Caco-2 (cell line): ENCODE data around the gene ACOX3. TPM values are rescaled to one million over a fixed set of nuclear protein-coding genes. Genes with fewer than 3 reads are reported as not detected.

Experiments
- BruUV-seq: library from RNA; stranded (reverse); fragments of 400-500 nt; replicated peaks from 2 replicates; lab custom pipeline; 2021; lab: Mats Ljungman, UMichigan
- CTCF ChIA-PET: fragments of 300-600 bp; sonication (Branson Sonifier 250); formaldehyde crosslinking; loops from one replicate; lab custom pipeline; 2022; ENCODE audit warnings: antibody characterized with exemption; lab: Charles Lee
- POLR2A ChIA-PET: fragments of 300-600 bp; sonication (Branson Sonifier 250); formaldehyde crosslinking; loops from one replicate; lab custom pipeline; 2022; ENCODE audit warnings: antibody characterized with exemption; lab: Charles Lee
- DNase-seq, 2 experiments: peaks; one replicate each; pipeline versions ENCODE4 v3.0.0 to v3.0.0-alpha.2; 2020 to 2022
- H3K27me3 ChIP-seq: replicated peaks from 2 replicates; pipeline ENCODE4 v1.6.0; 2011; ENCODE audit warnings: low read length; ENCODE audit not compliant: control insufficient read depth, insufficient read depth
- H3K36me3 ChIP-seq: 2 replicates; pipeline ENCODE4 v1.5.1; 2011; ENCODE audit warnings: low read length; ENCODE audit not compliant: control insufficient read depth, insufficient read depth
- H3K4me1 ChIP-seq: fragments of 250-450 bp; sonication (Bioruptor Pico); 2 replicates; pipeline ENCODE4 v1.5.1; 2020; ENCODE audit warnings: mild to moderate bottlenecking
- H3K4me3 ChIP-seq: 2 replicates; pipeline ENCODE4 v1.5.1; 2011; ENCODE audit warnings: low read depth, mild to moderate bottlenecking, control low read depth, low read length
- H3K9me3 ChIP-seq: fragments of 250-450 bp; sonication (Bioruptor Pico); 2 replicates; pipeline ENCODE4 v1.5.1; 2020; ENCODE audit warnings: mild to moderate bottlenecking, moderate library complexity
- H3K27ac Mint-ChIP-seq: one replicate; pipeline ENCODE4 v1.8.0; 2022; ENCODE audit warnings: mixed read lengths; ENCODE audit not compliant: unreplicated experiment
- H3K27me3 Mint-ChIP-seq: one replicate; pipeline ENCODE4 v1.8.0; 2022; ENCODE audit warnings: mixed read lengths; ENCODE audit not compliant: insufficient read depth, unreplicated experiment
- H3K36me3 Mint-ChIP-seq: one replicate; pipeline ENCODE4 v1.8.0; 2022; ENCODE audit warnings: mild to moderate bottlenecking, mixed read lengths; ENCODE audit not compliant: insufficient read depth, unreplicated experiment
- H3K4me1 Mint-ChIP-seq: one replicate; pipeline ENCODE4 v1.8.0; 2022; ENCODE audit warnings: low read depth, mixed read lengths; ENCODE audit not compliant: unreplicated experiment
- H3K4me3 Mint-ChIP-seq: one replicate; pipeline ENCODE4 v1.8.0; 2022; ENCODE audit warnings: mild to moderate bottlenecking, moderate library complexity, mixed read lengths; ENCODE audit not compliant: unreplicated experiment
- H3K9me3 Mint-ChIP-seq: one replicate; pipeline ENCODE4 v1.8.0; 2022; ENCODE audit warnings: mixed read lengths; ENCODE audit not compliant: unreplicated experiment
- CTCF ChIP-seq, 2 experiments: fragments of 200-600 bp in 1 of 2; IDR thresholded peaks; 1 replicate in 1 of 2; 2 replicates in 1 of 2; pipeline versions ENCODE4 v1.5.1 to v1.8.0; 2011 to 2022; ENCODE audit warnings: antibody characterized with exemption in 1 of 2, control low read depth in 1 of 2, inconsistent platforms in 1 of 2, low read depth in 1 of 2, low read length in 1 of 2, mild to moderate bottlenecking in 1 of 2, moderate library complexity in 1 of 2; ENCODE audit not compliant: insufficient read depth in 1 of 2, severe bottlenecking in 1 of 2, unreplicated experiment in 1 of 2
- intact Hi-C: fragments of 100-400 bp; cut with micrococcal nuclease; formaldehyde crosslinking; loops from one replicate; pipeline ENCODE4 v1.10.0; 2022; ENCODE audit not compliant: unreplicated experiment
- total RNA-seq: library from RNA; stranded (reverse); gene quantifications from 2 replicates; pipeline ENCODE4 v1.2.3, GENCODE V29; 2022

The ACOX3 gene
- total RNA-seq, 1 experiment from 2014 or later, result 11.5 TPM

GRCh38 chr4:8359193-8359592 lies 81.3 kb downstream of the ACOX3 start:
- Histone ChIP-seq H3K9me3 (no peaks in the 10 kb centered on the region), H3K4me3 (no peak overlapping the region), H3K27me3 (no peaks in the 10 kb centered on the region), H3K4me1 (0 out of 2 replicates have a peak, but pooled peaks cover 3% of the 10 kb centered on the region), H3K36me3 (no peaks in the 10 kb centered on the region)
- CTCF ChIA-PET, result no interaction called here
- no TSS peak for BruUV-seq
- no peak overlapping the region for H3K27ac Mint-ChIP-seq
- DNase-seq, result no peak
- no peaks in the 10 kb centered on the region for H3K4me1 Mint-ChIP-seq
- intact Hi-C loops, result no loop called here
- H3K36me3 Mint-ChIP-seq, result no peaks in the 10 kb centered on the region
- H3K27me3 Mint-ChIP-seq, result no peaks in the 10 kb centered on the region
- no peak for TF ChIP-seq CTCF (IDR thresholded peaks at IDR 0.05; ENCODE audit: insufficient read depth in 1 of 2, low read depth in 1 of 2, low read length in 1 of 2, severe bottlenecking in 1 of 2, unreplicated experiment in 1 of 2)
- no peak overlapping the region for H3K4me3 Mint-ChIP-seq
- H3K9me3 Mint-ChIP-seq, result peaks cover 8% of the 10 kb centered on the region
- POLR2A ChIA-PET, result no interaction called here

- POLR2A ChIA-PET, result no interaction called here
- CTCF ChIA-PET, result no interaction called here
- Mint-ChIP-seq H3K36me3 (no peaks in the 10 kb centered on the region), H3K4me3 (no peak overlapping the region), H3K27ac (no peak overlapping the region), H3K27me3 (no peaks in the 10 kb centered on the region), H3K9me3 (peaks cover 8% of the 10 kb centered on the region), H3K4me1 (no peaks in the 10 kb centered on the region)
- no peak for DNase-seq
- H3K27me3 ChIP-seq, result no peaks in the 10 kb centered on the region
- 0 out of 2 replicates have a peak, but pooled peaks cover 7% of the 10 kb centered on the region for H3K4me1 ChIP-seq
- no TSS peak for BruUV-seq
- intact Hi-C loops, result no loop called here
- no peaks in the 10 kb centered on the region for H3K36me3 ChIP-seq
- no peaks in the 10 kb centered on the region for H3K9me3 ChIP-seq
- H3K4me3 ChIP-seq, result no peak overlapping the region
- TF ChIP-seq CTCF (IDR thresholded peaks at IDR 0.05; ENCODE audit: insufficient read depth in 1 of 2, low read depth in 1 of 2, low read length in 1 of 2, severe bottlenecking in 1 of 2, unreplicated experiment in 1 of 2), result no peak
Measured at GRCh38 chr4:8356856-8357255, 83.7 kb downstream of the ACOX3 start.

GRCh38 chr4:8355864-8356565 lies 84.5 kb downstream of the ACOX3 start:
- CTCF ChIA-PET, result no interaction called here
- H3K4me1 Mint-ChIP-seq, result no peaks in the 10 kb centered on the region
- H3K27me3 ChIP-seq, result no peaks in the 10 kb centered on the region
- no peaks in the 10 kb centered on the region for H3K27me3 Mint-ChIP-seq
- intact Hi-C loops, result no loop called here
- no peak overlapping the region for H3K27ac Mint-ChIP-seq
- H3K4me3 ChIP-seq, result no peak overlapping the region
- POLR2A ChIA-PET, result no interaction called here
- no TSS peak for BruUV-seq
- no peak for DNase-seq
- H3K4me1 ChIP-seq, result 0 out of 2 replicates have a peak, but pooled peaks cover 9% of the 10 kb centered on the region
- peaks cover 8% of the 10 kb centered on the region for H3K9me3 Mint-ChIP-seq
- no peak overlapping the region for H3K4me3 Mint-ChIP-seq
- no peaks in the 10 kb centered on the region for H3K9me3 ChIP-seq
- TF ChIP-seq CTCF (IDR thresholded peaks at IDR 0.05; ENCODE audit: insufficient read depth in 1 of 2, low read depth in 1 of 2, low read length in 1 of 2, severe bottlenecking in 1 of 2, unreplicated experiment in 1 of 2), result no peak
- no peaks in the 10 kb centered on the region for H3K36me3 Mint-ChIP-seq
- no peaks in the 10 kb centered on the region for H3K36me3 ChIP-seq
